Measurements from ENCODE around the gene NOP14.
"Not testable (repeated sequence)": the region's sequence is repeated elsewhere in the genome, so short reads cannot be mapped to it uniquely, and the experiment has no call there.

NOP14 gene

DNA sequence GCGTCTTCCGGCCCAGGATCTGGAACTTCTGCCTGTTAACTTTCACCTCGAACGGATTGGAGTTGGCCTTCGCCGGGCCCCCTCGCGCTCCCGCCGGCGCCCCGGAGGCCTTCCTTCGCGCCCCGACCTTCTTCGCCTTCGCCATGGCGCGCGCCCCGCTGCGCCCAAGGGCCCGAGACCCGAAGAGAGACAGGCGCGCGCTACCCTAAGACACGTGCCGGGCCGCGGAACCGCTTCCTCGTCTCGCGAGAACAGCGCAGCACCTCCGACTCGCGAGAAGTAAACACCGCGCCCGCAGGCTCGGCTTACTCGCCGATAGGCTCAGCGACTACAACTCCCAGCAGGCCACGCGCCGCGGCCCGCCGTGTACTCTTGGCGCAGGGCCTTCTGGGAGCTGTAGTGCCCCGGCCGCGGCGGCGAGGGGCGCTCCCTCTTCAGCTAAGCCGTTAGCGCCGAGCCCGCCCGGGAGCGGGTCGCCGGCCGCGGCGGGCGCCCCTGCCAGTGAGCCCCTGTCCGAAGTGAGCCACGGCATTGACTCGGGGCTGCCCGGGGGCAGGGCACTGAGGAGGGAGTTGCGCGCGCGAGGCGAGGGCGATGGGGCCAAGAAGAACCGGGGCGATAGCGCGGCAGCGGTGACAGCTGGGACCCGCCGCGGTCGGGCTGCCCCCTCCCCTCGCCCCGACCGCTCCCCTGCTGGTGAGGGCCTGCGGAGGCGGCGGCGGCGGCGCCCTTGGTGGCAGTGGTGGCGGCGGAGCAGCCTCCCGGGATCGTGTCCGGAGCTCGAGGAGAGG, at the start of gene NOP14, which contains the start of gene GRK4:
Gene NOP14, minus strand, starts transcription at position 232 of the 791 bp plus-strand sequence. Its CDS starts 87 bp downstream, at position 145.
Gene GRK4, plus strand, starts transcription at position 397 of the 791 bp plus-strand sequence. CDS start 500 bp downstream, outside the sequence.
- peak; percentile 95 to 98 for DNase-seq

DNA sequence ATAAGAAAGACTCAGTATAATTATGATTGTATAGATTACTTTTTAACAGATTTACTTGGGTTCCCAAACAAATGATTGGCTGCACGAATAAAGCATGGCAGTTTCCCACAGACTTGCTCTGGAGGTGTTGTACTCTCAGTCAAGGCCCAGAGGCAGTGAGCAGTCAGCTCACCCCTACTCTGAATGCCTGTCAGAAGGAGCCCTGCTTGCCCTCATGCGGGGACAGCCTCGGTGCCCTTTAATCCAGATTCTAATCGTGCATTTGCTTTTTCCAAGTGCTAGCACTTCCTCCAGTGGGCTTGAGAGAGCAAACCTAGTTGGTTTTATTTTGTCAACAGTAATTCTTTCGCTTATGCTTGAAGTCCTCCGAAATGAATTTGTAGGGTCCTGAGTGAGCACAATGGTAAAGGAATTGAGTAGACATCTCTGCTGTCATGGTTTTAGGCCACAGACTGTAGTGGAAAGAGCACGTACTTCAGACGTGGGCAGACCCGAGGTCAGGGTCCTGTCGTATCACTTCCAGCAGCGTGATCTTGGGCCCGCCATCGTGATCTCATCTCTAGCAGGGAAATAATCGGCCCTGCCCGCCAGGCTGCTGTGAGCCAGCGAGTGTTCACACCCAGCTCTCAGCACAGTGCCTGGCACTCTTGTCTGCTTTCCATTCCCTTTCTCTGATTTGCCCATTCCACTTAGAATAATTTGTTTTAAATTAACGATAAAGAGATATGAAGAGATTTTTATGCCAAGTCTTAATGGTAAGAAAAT, 48.4 kb upstream of the NOP14 start:
- no peak for DNase-seq

- DNase-seq: no peak
These were observed 47.8 kb upstream of the NOP14 start for GRCh38 chr4:3010998-3011397.

DNA sequence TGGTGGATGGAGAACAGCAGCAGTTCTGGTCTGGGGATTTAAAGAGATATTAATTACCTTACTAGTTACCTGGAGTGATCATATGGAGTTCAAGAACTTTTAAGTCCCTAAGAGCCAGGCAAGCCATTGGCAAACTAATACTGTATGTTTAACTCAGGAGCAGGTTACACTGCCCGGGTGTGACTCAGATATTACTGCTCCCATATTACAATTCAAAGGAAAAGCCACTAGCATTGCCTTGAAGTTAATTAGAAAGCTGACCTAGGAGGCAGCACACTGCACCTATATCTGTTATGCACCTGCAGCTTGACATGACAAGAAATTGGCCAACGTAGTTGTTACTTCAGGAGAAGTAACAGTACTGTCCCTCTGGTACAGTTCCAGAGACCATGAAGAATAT, 47.4 kb upstream of the NOP14 start:
- DNase-seq: no peak

DNA sequence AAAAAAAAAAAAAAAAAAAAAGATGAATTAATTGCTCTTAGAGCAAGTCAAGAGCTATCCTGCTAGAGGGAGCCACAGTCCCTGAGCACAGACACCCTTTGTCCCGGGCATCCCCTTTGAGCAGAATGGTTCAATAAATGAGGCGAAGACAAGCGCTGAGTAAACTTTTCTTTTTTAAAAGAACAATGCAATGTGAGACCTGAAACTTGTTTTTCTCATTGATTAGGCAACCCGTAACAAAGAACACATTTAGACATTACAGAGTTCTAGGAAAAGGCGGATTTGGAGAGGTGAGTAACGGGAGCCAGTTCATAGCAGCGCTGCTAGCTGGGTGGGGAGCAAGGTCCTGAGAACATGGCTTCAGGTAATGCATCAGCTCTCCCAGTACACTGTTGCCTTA, 46.2 kb upstream of the NOP14 start:
- DNase-seq: no peak

DNA sequence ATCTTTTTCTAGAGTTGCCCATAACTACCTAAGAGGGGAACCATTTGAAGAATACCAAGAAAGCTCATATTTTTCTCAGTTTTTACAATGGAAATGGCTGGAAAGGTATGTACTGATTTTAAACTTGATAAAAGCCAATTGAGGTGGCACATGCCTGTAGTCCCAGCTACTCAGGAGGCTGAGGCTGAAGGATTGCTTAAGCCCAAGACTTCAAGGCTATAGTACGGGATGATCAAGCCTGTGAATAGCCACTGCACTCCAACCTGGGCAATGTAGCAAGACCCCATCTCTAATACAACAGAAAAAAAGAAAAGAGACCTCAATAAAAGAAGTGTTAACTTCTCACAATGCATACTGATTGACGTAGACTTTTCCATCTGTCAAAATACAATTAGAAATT, 44.5 kb upstream of the NOP14 start:
- no peak for DNase-seq

GRCh38 chr4:2996415-2996814, 33.2 kb upstream of the NOP14 start:
- no peak for DNase-seq

DNA sequence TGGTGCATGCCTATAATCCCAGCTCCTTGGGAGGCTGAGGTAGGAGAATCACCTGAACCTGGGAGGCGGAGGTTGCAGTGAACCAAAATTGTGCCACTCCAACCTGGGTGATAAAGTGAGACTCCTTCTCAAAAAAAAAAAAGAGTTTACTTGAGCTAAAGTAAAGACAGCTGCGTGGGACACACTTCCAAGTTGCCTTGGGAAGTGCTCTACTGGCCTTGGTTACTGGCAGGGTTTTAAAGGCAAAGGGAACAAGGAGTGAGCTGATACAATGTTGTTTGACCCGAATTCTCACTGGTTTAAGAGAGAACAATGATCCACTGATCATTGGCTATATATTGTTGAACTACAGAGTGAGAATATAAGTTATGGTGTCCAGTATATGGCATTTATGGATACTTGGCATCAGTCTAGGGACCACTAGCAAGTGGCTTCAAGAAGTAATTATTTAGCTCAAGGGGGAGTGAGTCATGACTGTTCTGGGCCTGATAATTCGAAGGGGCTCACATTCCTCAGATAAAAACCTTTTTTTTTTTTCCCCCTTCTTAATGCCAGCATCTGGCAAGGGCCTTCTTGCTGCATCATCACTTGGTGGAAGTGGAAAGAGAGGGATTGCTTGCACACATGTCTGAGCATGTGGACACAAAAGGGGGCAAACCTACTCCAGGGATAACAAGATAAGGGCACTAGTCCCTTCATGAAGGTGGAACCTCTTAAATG, 32.5 kb upstream of the NOP14 start:
- DNase-seq: no peak

- no peak for DNase-seq
These were observed 31.7 kb upstream of the NOP14 start for GRCh38 chr4:2994917-2995316.

DNA sequence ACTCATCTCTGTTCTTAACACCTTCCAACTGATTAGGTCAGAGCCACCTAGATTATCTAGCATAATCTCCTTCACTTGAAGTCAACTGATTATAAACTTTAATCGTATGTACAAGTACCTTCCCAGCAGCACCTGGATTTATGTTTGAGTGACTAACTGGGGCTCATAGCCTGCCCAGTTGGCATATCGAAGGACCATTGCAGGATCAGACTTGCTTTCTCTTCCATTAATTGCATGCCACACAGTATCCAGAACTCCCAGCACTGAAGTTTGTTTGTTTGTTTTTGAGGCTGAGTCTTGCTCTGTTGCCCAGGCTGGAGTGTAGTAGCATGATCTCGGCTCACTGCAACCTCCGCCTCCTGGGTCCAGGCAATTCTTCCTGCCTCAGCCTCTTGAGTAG, 28.0 kb upstream of the NOP14 start:
- DNase-seq: no peak

DNA sequence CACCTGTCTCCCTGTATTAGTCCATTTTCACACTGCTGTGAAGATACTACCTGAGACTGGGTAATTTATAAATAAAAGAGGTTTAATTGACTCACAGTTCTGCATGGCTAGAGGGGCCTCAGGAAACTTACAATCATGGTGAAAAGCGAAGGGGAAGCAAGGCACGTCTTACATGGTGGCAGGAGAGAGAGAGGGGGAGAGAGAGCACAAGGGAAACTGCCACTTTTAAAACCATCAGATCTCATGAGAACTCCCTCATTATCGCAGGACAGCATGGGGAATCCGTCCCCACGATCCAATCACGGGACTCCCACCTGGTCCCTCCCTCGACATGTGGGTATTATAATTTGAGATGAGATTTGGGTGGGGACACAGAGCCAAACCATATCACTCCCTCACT, 20.5 kb upstream of the NOP14 start:
- not testable (repeated sequence) for DNase-seq

DNA sequence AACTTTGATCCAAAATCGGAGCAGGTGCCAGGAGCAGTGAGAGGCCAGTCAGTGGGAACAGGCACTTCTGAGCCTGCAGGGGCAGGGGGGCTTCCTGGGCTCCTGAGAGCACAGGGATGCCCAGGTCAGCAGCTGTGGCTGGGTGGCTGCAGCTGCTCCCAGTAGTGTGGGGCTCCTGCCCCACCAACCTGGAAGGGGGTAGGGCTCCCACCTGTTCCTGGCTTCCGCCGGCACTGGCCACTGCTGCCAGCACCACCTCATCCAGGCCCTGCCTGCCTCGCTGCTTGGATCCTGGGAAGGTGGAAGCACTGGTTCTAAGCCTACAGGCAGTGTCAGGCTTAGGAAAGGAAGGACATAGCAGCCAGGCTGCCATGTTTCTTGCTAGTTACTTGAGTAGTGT, 18.8 kb upstream of the NOP14 start:
- DNase-seq: no peak

DNA sequence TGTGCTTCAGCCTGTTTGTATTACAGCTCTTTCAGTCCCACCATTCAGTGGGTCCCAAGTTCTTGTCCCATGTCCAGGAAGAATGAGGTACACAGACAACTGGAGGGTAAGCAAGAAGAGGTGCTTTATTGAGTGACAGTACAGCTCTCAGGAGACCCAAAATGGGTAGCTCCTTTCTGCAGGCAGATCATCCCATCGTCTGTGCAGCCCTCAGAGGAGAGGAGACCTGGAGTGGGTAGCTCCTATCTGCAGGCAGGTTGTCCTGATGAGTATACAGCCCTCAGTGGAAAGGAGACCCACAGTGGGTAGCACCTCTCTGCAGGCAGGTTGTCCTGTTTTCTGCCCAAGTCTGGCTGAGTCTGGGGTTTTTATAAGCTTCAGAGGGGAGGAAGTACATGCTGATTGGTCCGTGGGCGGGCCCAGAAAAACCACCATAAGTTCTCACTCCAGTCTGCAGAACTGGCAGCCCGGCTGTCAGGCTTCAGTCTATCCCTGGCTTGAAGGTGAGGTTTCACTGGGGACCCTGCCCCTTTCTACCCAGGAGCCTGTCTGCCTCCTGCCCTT, 18.1 kb upstream of the NOP14 start:
- DNase-seq: no peak

DNA sequence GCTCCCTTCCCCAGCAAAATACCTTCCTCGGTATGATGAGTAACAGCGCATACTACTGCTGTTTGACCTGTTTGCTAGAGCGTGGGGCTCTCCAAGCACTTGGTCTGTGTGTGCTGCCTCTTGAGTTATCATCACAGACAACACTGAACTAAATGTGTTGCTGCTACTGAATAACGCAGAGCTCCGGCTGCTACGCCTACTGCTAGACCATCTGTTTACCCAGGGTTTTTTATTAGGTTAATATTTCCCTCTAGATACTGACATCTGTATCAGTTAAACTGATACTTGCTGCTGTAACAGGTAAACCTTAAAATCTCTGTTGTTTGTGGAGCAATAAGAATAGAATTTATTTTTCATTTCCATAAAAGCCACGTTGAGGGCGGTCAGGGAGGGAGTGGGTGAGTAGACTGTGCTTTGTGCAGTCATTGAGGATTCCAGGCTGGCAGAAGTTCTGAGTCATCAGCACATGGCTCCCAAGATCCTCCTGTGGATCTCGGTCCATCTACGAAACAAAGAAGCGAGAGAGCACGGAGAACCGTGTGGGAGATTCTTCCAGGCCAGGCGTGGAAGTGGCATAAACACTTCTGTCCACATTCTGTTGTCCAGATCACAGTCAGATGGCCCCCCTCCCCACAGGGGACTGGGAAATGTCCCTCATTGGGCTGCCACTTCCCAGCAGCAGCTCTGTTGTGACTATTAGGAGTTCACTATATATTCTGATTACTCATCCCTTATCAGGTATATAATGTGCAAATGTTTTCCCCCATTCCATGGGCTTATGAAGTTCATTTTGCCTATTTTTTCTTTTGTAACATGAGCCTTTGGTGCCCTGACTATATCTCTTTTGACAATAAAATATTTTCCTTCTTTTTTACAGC, 14.2 kb upstream of the NOP14 start:
- no peak for DNase-seq

- DNase-seq: no peak
These were observed 8.1 kb upstream of the NOP14 start for GRCh38 chr4:2971275-2971674.

- DNase-seq: no peak
These were observed 5.2 kb upstream of the NOP14 start for GRCh38 chr4:2968381-2968780.

DNA sequence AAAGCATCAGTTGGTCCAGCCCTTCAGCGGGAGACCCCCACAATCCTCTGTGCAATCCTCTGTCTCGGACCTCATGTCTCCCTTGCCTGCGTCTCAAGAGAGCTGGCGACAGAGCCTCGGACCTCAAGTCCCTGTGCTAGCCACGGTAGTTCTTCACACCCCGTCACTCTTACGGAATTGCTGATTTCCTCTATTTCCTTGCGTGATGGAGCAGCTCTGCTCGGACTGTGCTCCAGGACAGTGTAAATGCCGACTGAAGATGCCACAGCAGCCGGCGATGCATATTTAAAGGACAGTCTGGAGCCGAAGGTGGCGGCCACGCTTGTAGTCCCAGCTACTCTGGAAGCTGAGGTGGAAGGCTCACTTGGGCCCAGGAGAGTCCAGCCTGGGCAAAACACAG, 2.1 kb upstream of the NOP14 start:
- DNase-seq: no peak

DNA sequence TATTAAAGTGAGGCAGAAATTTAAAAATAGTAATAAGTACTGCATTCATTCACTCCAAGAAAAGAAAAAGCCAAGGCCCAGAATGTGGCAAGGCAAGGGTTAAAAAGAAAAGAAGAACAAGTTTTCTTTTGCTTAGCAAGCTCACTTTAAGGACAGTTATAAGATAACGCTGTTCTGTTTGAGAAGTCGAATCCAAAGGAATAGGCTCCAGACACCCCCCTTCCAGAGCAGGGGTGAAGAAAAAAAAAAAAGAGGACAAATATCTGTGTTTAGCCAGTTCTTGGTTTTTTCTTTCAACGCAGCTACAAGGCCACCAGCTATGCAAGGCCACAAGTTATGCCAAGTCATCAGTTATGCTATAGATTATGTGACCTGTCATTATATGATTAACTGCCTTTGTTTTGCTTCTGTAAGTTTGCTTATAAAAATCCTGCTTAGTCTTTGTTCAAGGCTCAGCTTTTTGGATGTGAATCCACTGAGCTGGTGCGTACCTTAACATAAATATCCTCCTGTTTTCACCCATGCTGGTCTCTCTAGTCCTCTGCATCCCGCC, 1.6 kb upstream of the NOP14 start:
- no peak for DNase-seq

DNA sequence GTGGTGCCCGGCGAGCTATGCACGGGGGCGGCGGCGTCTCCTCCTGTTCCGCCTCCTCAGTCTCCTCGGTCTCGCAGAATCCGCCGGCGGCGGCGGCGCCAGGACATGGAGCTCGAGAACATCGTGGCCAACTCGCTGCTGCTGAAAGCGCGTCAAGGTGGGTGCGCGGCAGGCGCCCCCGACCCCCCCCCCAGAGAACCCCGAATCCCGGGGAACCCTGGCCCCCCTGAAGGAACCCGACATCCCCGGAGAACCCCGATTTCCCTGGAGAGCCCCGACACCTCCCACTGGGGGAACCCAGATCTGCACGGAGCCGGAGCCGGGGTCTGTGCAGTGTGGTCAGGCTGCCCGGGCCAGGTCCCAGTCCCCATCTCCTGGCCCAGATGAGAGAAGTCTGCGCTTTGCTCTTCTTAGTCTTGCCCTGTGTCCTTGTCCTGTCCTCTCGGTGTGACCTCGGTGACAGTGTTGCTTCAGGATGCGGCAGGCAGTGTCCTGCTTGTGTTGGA, 813 bp upstream of the NOP14 start:
- DNase-seq: no peak

GRCh38 chr4:2962614-2963174, 512 bp downstream of the NOP14 start:
- no peak for DNase-seq

DNA sequence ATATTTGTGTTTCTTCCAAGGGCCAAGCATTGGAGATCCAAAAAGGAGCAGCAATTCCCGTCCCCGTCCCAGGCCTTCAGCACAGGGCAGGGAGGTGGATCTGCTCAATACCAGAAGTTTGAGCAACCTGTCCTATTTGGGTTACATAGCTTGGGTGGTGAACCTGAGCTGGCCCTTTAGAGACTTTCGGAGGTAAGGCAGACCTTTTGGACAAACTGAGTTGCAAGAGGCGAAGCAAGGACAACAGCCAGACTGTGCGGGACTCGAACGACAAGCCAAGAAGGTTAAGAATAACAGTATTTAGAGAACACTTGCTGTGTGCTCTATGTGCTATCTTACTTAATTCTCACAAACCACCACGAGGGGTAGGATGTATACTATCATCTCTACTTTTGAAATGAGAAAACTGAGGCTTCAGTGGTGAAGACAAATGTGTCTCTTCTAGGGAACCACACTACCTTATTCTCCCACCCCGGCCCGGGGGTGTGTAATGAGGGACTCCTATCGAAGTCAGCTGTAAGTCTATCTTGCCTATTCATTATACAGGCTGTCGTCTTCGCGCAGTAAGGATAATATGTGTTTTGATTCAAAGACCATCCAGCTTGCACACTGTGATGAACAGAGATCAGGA, 1.3 kb downstream of the NOP14 start:
- peak in 1 of 2 donors; percentile 18 for DNase-seq

All from activated CD4-positive, alpha-beta T cell treated with anti-CD3 and anti-CD28 coated beads for 4 hours (primary cell).